GM13976 (cell line): Measurements from ENCODE around the gene ANXA6.

Experiments used
- DNase-seq: peaks from one replicate; pipeline ENCODE4 v3.0.0; 2012; ENCODE audit warnings: low spot score
- in situ Hi-C: fragments of 300-500 bp; cut with MboI; formaldehyde crosslinking; loops from one replicate; pipeline ENCODE4 v1.12.0; 2022; ENCODE audit warnings: low sequenced_read_pairs, mixed read lengths, inconsistent platforms; ENCODE audit not compliant: unreplicated experiment
- TF ChIP-seq, protein P1 (sequence below): IDR thresholded peaks from 2 replicates; pipeline ENCODE4 v1.5.1; 2012; ENCODE audit warnings: borderline replicate concordance, mild to moderate bottlenecking; ENCODE audit not compliant: insufficient read depth; ENCODE audit errors: extremely low read depth, missing control alignments, control extremely low read depth

The ANXA6 gene

DNA sequence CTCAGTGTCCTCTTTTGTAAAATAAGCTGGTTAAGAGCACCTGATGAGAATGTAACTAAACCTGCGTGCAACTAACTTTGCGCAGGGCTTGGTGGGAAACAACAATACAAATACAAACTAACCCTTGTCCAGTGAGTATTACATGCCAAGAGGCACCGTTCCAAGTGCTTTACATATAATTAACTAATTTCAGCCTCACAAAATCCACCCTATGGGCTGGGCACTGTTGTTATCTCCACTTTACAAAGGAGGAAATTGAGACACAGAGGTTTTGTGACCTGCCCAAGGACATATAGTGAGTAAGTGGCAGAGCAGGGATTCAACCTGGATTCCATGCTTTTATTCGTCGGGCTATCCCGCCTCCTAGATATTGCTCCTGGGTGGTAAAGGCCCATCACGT, 50.5 kb downstream of the ANXA6 start:
- TF ChIP-seq, protein P1, sequence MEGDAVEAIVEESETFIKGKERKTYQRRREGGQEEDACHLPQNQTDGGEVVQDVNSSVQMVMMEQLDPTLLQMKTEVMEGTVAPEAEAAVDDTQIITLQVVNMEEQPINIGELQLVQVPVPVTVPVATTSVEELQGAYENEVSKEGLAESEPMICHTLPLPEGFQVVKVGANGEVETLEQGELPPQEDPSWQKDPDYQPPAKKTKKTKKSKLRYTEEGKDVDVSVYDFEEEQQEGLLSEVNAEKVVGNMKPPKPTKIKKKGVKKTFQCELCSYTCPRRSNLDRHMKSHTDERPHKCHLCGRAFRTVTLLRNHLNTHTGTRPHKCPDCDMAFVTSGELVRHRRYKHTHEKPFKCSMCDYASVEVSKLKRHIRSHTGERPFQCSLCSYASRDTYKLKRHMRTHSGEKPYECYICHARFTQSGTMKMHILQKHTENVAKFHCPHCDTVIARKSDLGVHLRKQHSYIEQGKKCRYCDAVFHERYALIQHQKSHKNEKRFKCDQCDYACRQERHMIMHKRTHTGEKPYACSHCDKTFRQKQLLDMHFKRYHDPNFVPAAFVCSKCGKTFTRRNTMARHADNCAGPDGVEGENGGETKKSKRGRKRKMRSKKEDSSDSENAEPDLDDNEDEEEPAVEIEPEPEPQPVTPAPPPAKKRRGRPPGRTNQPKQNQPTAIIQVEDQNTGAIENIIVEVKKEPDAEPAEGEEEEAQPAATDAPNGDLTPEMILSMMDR, result no peak
- DNase-seq, result no peak
- in situ Hi-C loops, result no loop called here

DNA sequence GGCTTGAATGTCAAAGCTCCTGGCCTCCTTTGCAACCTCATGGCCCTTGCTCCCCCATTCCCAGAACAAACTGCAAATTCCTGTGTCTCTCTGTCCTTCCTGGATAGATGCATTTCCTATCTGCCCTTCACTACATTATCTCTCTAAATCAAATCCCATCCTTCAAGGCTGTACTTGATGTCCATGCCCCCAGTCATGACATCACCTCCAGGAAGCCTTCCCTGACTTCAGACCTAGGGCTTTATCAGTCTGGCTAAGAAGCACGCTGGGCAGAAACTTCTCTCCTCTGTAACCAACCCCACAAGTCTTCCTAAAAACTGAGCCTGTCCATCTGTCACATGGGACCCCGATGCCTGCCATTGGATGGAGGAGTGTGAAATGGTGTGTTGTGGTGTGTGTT, 51.1 kb downstream of the ANXA6 start:
- no peak for DNase-seq
- in situ Hi-C loops, result no loop called here
- TF ChIP-seq, protein P1, result no peak

DNA sequence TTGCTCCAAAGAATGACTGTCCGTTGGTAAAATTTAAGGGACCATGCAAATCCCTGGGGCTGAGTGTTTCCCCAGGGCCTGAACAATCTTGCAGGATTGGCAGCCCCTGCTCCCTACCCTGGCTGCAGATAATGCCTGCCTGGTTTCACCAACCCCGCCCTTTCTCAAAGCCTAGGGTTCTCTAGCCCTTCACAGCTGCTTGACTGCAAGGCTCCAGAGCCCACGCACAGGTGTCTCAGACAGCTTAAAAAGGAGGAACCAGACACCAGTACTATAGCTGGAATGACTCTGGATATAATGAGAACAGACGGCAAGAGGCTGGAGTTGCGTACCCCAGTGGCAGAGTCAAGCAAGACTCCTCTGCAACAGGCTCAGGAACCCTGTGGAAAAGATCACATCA, 51.5 kb downstream of the ANXA6 start:
- TF ChIP-seq, protein P1, result no peak
- in situ Hi-C loops, result no loop called here
- no peak for DNase-seq

DNA sequence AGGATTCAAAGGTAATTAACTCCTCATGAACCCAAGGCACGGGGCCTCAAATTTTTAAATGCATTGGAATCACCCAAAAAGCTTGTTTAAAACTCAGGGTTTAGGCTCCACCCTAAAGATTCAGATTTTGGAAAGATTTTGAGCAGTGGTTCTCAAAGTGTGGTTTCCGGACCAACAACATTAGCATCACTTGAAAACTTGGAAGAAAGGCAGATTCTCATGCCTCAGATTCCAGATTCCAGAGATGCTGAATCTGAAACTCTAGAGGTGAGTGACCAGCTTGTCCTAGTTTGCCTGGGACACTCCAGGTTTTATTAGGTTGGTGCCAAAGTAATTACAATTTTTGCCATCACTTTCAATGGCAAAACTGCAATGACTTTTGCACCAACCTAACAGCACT, 52.0 kb downstream of the ANXA6 start:
- DNase-seq, result no peak
- in situ Hi-C loops, result no loop called here
- TF ChIP-seq, protein P1, result no peak

DNA sequence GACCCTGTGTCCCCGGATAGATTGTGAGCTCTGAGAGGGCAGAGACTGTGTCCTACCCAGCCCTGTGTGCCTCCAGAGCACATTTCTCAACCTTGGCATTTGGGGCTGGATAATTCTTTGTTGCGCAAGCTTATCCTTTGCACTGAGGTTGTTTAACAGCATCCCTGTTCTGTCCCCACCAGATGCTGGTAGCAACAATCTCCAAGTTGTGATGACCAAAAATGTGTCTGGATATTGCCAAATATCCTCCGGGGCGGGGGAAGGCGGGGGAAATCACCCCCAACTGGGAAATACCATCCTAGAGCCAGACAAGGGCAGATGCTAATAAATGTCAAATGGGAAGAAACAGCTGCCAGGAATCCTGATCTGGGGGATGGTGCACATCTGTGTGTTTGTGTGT, 52.8 kb downstream of the ANXA6 start:
- no peak for DNase-seq
- TF ChIP-seq, protein P1, result no peak
- in situ Hi-C loops, result no loop called here

DNA sequence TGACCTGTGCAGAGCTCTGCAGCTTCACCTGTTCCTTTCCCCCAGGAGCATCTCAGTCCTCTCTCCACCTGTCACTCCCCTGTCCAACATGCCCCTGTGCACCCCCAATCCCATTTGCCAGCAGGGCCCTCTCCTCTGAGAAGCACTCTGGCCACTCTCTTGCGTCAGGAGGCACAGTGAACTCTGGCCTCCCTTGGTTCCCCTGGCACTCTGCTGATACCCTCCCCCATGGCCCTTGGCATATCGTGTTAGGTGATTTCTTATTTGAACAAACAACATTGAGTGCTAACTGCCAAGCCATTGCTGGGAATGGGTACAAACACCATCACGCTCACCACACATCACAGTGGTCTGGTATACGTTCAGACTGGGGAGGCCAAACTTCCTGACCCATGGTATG, 55.8 kb downstream of the ANXA6 start:
- DNase-seq, result no peak
- in situ Hi-C loops, result no loop called here
- TF ChIP-seq, protein P1, result no peak

DNA sequence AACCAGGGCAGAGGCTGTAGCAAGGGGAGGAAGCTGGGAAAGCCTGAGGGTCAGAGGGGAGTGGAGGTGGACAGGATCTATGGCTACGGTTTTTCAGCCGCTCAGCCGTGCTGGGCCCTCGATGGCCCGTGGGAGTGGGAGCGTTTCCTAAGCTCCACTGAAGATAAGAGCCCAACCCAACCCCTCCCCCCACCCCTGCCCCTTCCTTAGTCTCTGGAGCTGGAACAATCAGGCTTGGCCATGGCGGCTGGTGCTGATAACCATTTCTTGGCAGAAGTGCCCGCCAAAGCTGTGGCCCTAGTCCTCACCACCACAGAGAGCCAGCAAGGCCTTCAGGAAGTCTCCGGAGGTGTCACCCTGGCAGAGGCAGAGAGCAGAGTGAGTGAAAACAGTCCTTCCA, 56.4 kb downstream of the ANXA6 start:
- no peak for DNase-seq

More for the DNA sequence above, 56.4 kb downstream of the ANXA6 start:
- in situ Hi-C loops, result no loop called here
- TF ChIP-seq, protein P1, result no peak
